HepG2 (cell line): ENCODE measurements around the gene RELB. TPM values are rescaled to one million over a fixed set of nuclear protein-coding genes. Genes with fewer than 3 reads are reported as not detected.

ENCODE experiments used
- ATAC-seq: fragments of 200-7000 bp; cut with Tn5 transposase; 3 replicates; pipeline ENCODE4 v1.9.1; 2020; ENCODE audit warnings: mild to moderate bottlenecking, moderate library complexity
- BruUV-seq: library from RNA; stranded (reverse); fragments of 400-500 nt; replicated peaks from 2 replicates; lab custom pipeline; 2021; lab: Mats Ljungman, UMichigan
- CTCF ChIA-PET: fragments of 300-600 bp; formaldehyde crosslinking; extraction: SDS; loops from one replicate; lab custom pipeline; 2021; ENCODE audit warnings: low total read pairs, inconsistent platforms, low intra/inter-chr PET ratio; lab: Yijun Ruan, JAX
- POLR2A ChIA-PET: fragments of 350-600 bp; sonication (Branson Sonifier 250); formaldehyde crosslinking; loops from one replicate; lab custom pipeline; 2020; ENCODE audit warnings: antibody characterized with exemption, inconsistent platforms; lab: Yijun Ruan, JAX
- DNase-seq: peaks from one replicate; pipeline ENCODE4 v3.0.0-alpha.2; 2015; ENCODE audit warnings: low spot score
- FAIRE-seq: peaks from 3 replicates; lab custom pipeline; 2011; peaks lifted over from hg19 to GRCh38; lab: Jason Lieb, UNC
- H2AFZ ChIP-seq: one replicate; pipeline ENCODE4 v1.6.1; 2011; ENCODE audit warnings: low read length, inconsistent platforms
- H3K27ac ChIP-seq: fragments of 300-600 bp; 3 replicates; pipeline ENCODE4 v1.8.0; 2011; ENCODE audit warnings: mixed run types, mild to moderate bottlenecking, mixed read lengths, low read length, inconsistent platforms; ENCODE audit not compliant: insufficient read depth; ENCODE audit errors: extremely low read length
- H3K27me3 ChIP-seq, 2 experiments: fragments of 200-600 bp in 1 of 2; 2 replicates in 1 of 2; 3 replicates in 1 of 2; pipeline versions ENCODE4 v1.6.0 to v1.8.0; 2011; ENCODE audit warnings: low read length in 2 of 2, mild to moderate bottlenecking in 2 of 2, moderate library complexity in 2 of 2, inconsistent platforms in 1 of 2; ENCODE audit not compliant: insufficient read depth in 2 of 2, control insufficient read depth in 1 of 2
- H3K36me3 ChIP-seq, 2 experiments: fragments of 200-600 bp in 1 of 2; replicated peaks in 1 of 2; 2 replicates in 1 of 2; 3 replicates in 1 of 2; pipeline versions ENCODE4 v1.5.1 to v1.8.0; 2011; ENCODE audit warnings: low read length in 2 of 2, inconsistent platforms in 1 of 2; ENCODE audit not compliant: insufficient read depth in 2 of 2, control insufficient read depth in 1 of 2
- H3K4me1 ChIP-seq: 2 replicates; pipeline ENCODE4 v1.5.1; 2012; ENCODE audit warnings: low read length, inconsistent platforms; ENCODE audit not compliant: insufficient read depth
- H3K4me2 ChIP-seq: 2 replicates; pipeline ENCODE4 v1.6.0; 2011; ENCODE audit warnings: low read depth, low read length, inconsistent platforms
- H3K4me3 ChIP-seq, 3 experiments: fragments of 200-600 bp in 1 of 3; sonication (generic), shearing (Covaris generic) in 1 of 3; replicated peaks in 1 of 3; 2 replicates each; pipeline ENCODE4 v1.5.1; 2011 to 2016; ENCODE audit warnings: low read length in 3 of 3, inconsistent platforms in 2 of 3, low read depth in 2 of 3, mild to moderate bottlenecking in 2 of 3, control low read depth in 1 of 3, mixed read lengths in 1 of 3; ENCODE audit not compliant: insufficient read depth in 1 of 3
- H3K79me2 ChIP-seq: one replicate; pipeline ENCODE4 v1.6.1; 2011; ENCODE audit warnings: low read length, inconsistent platforms; ENCODE audit not compliant: insufficient read depth
- H3K9ac ChIP-seq: 2 replicates; pipeline ENCODE4 v1.6.0; 2011; ENCODE audit warnings: mild to moderate bottlenecking, low read depth, low read length, inconsistent platforms; ENCODE audit not compliant: insufficient read depth
- H3K9me3 ChIP-seq: 2 replicates; pipeline ENCODE4 v1.5.1; 2012; ENCODE audit warnings: mild to moderate bottlenecking, low read length
- H4K20me1 ChIP-seq: 2 replicates; pipeline ENCODE4 v1.6.0; 2011; ENCODE audit warnings: inconsistent platforms, mild to moderate bottlenecking, low read length, moderate library complexity; ENCODE audit not compliant: insufficient read depth
- CTCF ChIP-seq: sonication (generic); formaldehyde crosslinking; IDR thresholded peaks from 2 replicates; pipeline ENCODE4 v1.5.0; 2020; ENCODE audit warnings: mild to moderate bottlenecking, missing genetic modification reagents, moderate library complexity
- HNF1B ChIP-seq: sonication (generic); formaldehyde crosslinking; IDR thresholded peaks from 2 replicates; pipeline ENCODE4 v1.5.1; 2020; ENCODE audit warnings: mild to moderate bottlenecking, moderate library complexity, missing genetic modification reagents
- HNRNPL ChIP-seq: fragments of 200-400 bp; formaldehyde crosslinking; IDR thresholded peaks from 2 replicates; pipeline ENCODE4 v1.6.1; 2017; ENCODE audit warnings: mild to moderate bottlenecking, low read depth, low read length
- RAD21 ChIP-seq: fragments of 450-650 bp; formaldehyde crosslinking; IDR thresholded peaks from 2 replicates; pipeline ENCODE4 v1.5.0; 2020; ENCODE audit warnings: mild to moderate bottlenecking
- REPIN1 ChIP-seq: sonication (generic); formaldehyde crosslinking; IDR thresholded peaks from 2 replicates; pipeline ENCODE4 v1.8.0; 2022; ENCODE audit warnings: missing genetic modification reagents, low read depth, mild to moderate bottlenecking, borderline replicate concordance
- SMC3 ChIP-seq: IDR thresholded peaks from 2 replicates; pipeline ENCODE4 v1.6.1; 2011; ENCODE audit warnings: low read length, improper control_type of control experiment
- STAG1 ChIP-seq: sonication (generic); formaldehyde crosslinking; IDR thresholded peaks from 2 replicates; pipeline ENCODE4 v1.4.0; 2020; ENCODE audit warnings: missing genetic modification reagents
- XRCC5 ChIP-seq: fragments of 200-400 bp; formaldehyde crosslinking; optimal IDR thresholded peaks from 2 replicates; pipeline ENCODE3; 2017; ENCODE audit warnings: mild to moderate bottlenecking, low read length
- ZFY ChIP-seq: sonication (generic); formaldehyde crosslinking; IDR thresholded peaks from 2 replicates; pipeline ENCODE4 v1.4.0; 2020; ENCODE audit warnings: missing genetic modification reagents
- ZMYM3 ChIP-seq: sonication (generic); formaldehyde crosslinking; IDR thresholded peaks from 2 replicates; pipeline ENCODE4 v1.5.1; 2020; ENCODE audit warnings: mild to moderate bottlenecking, missing genetic modification reagents
- ZNF580 ChIP-seq: IDR thresholded peaks from 2 replicates; pipeline ENCODE4 v1.6.1; 2016; ENCODE audit warnings: low read depth, borderline replicate concordance
- WGBS: methylation state at CpG from one replicate; pipeline ENCODE4 v1.1.6; 2017; ENCODE audit warnings: low lambda C conversion rate; 5-methylcytosine and 5-hydroxymethylcytosine counted together
- in situ Hi-C: cut with HindIII; loops from 2 replicates; pipeline ENCODE4 v1.10.0; 2017; ENCODE audit warnings: low pct_unique_long_range_greater_than_20kb; ENCODE audit not compliant: extremely low pct_ligation_motif_present
- intact Hi-C: fragments of 100-400 bp; cut with micrococcal nuclease; formaldehyde crosslinking; loops from one replicate; pipeline ENCODE4 v1.10.0; 2022; ENCODE audit not compliant: unreplicated experiment
- polyA plus RNA-seq, 8 experiments: library from polyadenylated mRNA; depleted of rRNA in 3 of 8; stranded (reverse) in 7 of 8; unstranded in 1 of 8; fragments of >200 nt; fragmentation: Illumina TruSeq in 4 of 8; extraction: Trizol in 4 of 8; gene quantifications; 2 replicates each; pipeline versions ENCODE4 v1.2.1 to v1.2.3, GENCODE V29; 2011 to 2016; ENCODE audit warnings: low read depth in 4 of 8, missing spikeins in 1 of 8, mixed read lengths in 1 of 8; ENCODE audit not compliant: insufficient read depth in 1 of 8
- total RNA-seq, 5 experiments: library from RNA; depleted of rRNA; stranded (reverse); fragments of >200 nt; fragmentation: Illumina TruSeq; extraction: Trizol; gene quantifications; 2 replicates each; pipeline ENCODE4 v1.2.3, GENCODE V29; 2016; ENCODE audit warnings: low read depth in 1 of 5
- TF ChIP-seq, protein P1 (sequence below): IDR thresholded peaks from 2 replicates; pipeline ENCODE4 v1.6.1; 2012; ENCODE audit warnings: low read depth, low read length, improper control_type of control experiment
- TF ChIP-seq, protein P2 (sequence below): IDR thresholded peaks from 2 replicates; pipeline ENCODE4 v1.6.1; 2012; ENCODE audit warnings: low read length, improper control_type of control experiment

Gene RELB
- total and polyA plus RNA-seq, 2 of the 13 experiments (the other 11 are each of a cell fraction or from before 2014, with no cell fraction given): 1.9 to 3.5 TPM

GRCh38 chr19:45016388-45017314 lies 15.4 kb downstream of the RELB start:
- Histone ChIP-seq H3K4me2 (no peak overlapping the region), H3K4me3 (no peak overlapping the region), H3K9ac (no peak overlapping the region), H3K27ac (no peak overlapping the region), H3K4me1 (0 out of 2 replicates have a peak, but pooled peaks cover 9% of the 10 kb centered on the region), H3K27me3 (no peaks in the 10 kb centered on the region), H3K9me3 (no peaks in the 10 kb centered on the region), H4K20me1 (no peaks in the 10 kb centered on the region), H3K79me2 (no peaks in the 10 kb centered on the region), H2AFZ (no peak overlapping the region), H3K36me3 (no peaks in the 10 kb centered on the region; a peak in 1 of 5 replicates)
- peak; percentile 96 for ATAC-seq
- peak; percentile 78 for DNase-seq
- FAIRE-seq: peak; percentile 84
- CTCF ChIA-PET: interaction anchor here (1.3 to 2.5 kb wide), 3 partner anchors 42 to 114 kb away, joined by 7 to 40 read pairs (median 8); no protein-coding TSS in a partner anchor
- WGBS: 63% methylated on average over 11 of the region's 13 CpGs
- POLR2A ChIA-PET: no interaction called here
- in situ Hi-C loops (loop anchor here (5.0 to 10.0 kb wide), 2 partner anchors 46 to 108 kb away; no protein-coding TSS in a partner anchor), intact Hi-C loops (loop anchor here (1.0 to 5.0 kb wide), 2 partner anchors 43 to 111 kb away; no protein-coding TSS in a partner anchor)
- BruUV-seq: no TSS peak
- TF ChIP-seq CTCF (peak; percentile 86), REPIN1 (CRISPR knock-in tag) (peak; percentile 51; the same call in 1 of the 2 replicates), XRCC5 (peak; percentile 62), RAD21 (peak; percentile 90), ZFY (CRISPR knock-in tag) (peak; percentile 19; the same call in 1 of the 2 replicates), HNF1B (0 out of 2 replicates have a peak, but pooled peaks have one; percentile 36), ZMYM3 (CRISPR knock-in tag) (no peak), ZNF580 (CRISPR knock-in tag) (peak; percentile 28; the same call in 1 of the 2 replicates), HNRNPL (no peak), STAG1 (CRISPR knock-in tag) (peak; percentile 92), SMC3 (peak; percentile 91)
- TF ChIP-seq, protein P1, sequence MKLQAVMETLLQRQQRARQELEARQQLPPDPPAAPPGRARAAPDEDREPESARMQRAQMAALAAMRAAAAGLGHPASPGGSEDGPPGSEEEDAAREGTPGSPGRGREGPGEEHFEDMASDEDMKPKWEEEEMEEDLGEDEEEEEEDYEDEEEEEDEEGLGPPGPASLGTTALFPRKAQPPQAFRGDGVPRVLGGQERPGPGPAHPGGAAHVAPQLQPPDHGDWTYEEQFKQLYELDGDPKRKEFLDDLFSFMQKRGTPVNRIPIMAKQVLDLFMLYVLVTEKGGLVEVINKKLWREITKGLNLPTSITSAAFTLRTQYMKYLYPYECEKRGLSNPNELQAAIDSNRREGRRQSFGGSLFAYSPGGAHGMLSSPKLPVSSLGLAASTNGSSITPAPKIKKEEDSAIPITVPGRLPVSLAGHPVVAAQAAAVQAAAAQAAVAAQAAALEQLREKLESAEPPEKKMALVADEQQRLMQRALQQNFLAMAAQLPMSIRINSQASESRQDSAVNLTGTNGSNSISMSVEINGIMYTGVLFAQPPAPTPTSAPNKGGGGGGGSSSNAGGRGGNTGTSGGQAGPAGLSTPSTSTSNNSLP: peak; percentile 72; the same call in 1 of the 2 replicates
- TF ChIP-seq, protein P2, sequence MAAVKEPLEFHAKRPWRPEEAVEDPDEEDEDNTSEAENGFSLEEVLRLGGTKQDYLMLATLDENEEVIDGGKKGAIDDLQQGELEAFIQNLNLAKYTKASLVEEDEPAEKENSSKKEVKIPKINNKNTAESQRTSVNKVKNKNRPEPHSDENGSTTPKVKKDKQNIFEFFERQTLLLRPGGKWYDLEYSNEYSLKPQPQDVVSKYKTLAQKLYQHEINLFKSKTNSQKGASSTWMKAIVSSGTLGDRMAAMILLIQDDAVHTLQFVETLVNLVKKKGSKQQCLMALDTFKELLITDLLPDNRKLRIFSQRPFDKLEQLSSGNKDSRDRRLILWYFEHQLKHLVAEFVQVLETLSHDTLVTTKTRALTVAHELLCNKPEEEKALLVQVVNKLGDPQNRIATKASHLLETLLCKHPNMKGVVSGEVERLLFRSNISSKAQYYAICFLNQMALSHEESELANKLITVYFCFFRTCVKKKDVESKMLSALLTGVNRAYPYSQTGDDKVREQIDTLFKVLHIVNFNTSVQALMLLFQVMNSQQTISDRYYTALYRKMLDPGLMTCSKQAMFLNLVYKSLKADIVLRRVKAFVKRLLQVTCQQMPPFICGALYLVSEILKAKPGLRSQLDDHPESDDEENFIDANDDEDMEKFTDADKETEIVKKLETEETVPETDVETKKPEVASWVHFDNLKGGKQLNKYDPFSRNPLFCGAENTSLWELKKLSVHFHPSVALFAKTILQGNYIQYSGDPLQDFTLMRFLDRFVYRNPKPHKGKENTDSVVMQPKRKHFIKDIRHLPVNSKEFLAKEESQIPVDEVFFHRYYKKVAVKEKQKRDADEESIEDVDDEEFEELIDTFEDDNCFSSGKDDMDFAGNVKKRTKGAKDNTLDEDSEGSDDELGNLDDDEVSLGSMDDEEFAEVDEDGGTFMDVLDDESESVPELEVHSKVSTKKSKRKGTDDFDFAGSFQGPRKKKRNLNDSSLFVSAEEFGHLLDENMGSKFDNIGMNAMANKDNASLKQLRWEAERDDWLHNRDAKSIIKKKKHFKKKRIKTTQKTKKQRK: no peak
